Posterior vena cava (tissue), 2 donors: ENCODE results near the gene GPRIN1. TPM values are rescaled to one million over a fixed set of nuclear protein-coding genes. Genes with fewer than 3 reads are reported as not detected.
A peak's percentile ranks its signal among the peaks of the same experiment; 100 is the strongest.

Source experiments
- DNase-seq: peaks from one replicate; pipeline ENCODE4 v3.0.0-alpha.2; 2020; ENCODE audit warnings: low spot score
- intact Hi-C, 2 donors: fragments of 100-400 bp; cut with DNase I; formaldehyde crosslinking; loops; one replicate each; pipeline versions ENCODE4 v1.14.1 to v1.14.2; 2022 to 2023
- long read RNA-seq, 2 donors: library from polyadenylated mRNA; unstranded; transcript quantifications; one replicate each; pipeline ENCODE4 v2.0.0, GENCODE V29; 2020 to 2021
- total RNA-seq, 2 donors: library from RNA; stranded (reverse); fragmentation: NEBNext Ultra II Directional; extraction: Animal tissue kit (Norgen Biotek cat#: 25700); gene quantifications; one replicate each; pipeline ENCODE4 v1.2.1, GENCODE V29; 2021
- donor health status: DM: yes; HTN: yes; CAD: no.
- donor health status: DM: yes; HTN: yes; CAD: no.

Gene GPRIN1
- total RNA-seq: 1 to 10 TPM in 1 of 2 donors, under 1 TPM in 1; 0.37 to 1.1 TPM
- long read RNA-seq, donor 1: 0 reads
- long read RNA-seq, donor 2: 0 reads

DNA sequence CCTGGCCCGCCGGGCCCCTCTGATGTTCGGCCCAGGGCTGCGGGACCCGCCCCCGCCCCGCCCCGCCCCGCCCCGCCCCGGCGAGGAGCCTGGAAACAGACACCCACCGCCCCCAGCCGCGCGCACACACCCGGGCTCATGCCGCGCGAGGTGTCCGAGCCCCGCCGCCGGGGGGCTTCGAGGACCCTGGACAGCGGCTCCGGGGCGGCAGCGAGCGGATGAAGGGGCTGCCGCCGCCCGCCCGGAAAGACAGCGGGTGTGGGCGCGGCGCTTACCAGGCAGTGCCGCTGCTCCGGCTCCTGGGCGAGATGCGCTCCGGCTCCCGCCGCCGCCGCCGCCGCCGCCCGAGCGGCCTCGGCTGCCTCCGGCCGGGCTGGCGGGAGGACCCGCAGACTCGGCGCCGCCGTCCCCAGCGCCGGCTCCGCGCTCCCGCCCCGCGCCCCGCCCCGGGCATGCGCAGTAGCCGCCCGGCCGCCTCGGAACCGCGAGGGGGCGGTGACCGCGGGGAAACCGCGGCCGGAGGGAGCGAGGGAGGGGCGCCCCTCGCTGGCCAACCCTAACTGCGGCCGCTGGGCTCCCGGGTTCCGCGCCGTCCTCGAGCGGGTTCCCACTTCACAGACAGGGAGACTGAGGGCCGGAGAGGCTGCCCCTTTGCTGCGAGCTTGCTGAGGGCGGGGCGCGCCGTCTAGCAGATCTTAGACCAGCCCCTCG lies at the start of gene GPRIN1:
Gene GPRIN1, minus strand, starts transcription at position 433 of the 711 bp plus-strand sequence. CDS start 10,322 bp downstream, outside the sequence.
- no peak for DNase-seq
- intact Hi-C loops: no loop called here

DNA sequence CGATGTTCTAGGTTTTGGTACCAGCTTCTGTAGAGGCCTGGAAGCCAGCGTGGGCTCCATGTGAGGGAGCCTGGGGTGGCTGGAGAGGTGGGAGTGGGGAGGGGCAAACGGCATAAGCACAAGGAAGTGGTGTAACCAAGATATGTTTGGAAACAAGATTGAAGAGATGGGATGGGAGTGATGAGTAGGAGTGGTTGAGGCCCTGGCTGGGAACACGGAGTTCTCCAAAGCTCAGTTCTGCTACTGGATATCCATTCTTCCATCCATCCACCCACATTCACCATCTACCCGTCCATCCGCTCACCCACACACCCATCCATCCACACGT lies 49.5 kb upstream of the GPRIN1 start:
- intact Hi-C loops: no loop called here
- DNase-seq: no peak

DNA sequence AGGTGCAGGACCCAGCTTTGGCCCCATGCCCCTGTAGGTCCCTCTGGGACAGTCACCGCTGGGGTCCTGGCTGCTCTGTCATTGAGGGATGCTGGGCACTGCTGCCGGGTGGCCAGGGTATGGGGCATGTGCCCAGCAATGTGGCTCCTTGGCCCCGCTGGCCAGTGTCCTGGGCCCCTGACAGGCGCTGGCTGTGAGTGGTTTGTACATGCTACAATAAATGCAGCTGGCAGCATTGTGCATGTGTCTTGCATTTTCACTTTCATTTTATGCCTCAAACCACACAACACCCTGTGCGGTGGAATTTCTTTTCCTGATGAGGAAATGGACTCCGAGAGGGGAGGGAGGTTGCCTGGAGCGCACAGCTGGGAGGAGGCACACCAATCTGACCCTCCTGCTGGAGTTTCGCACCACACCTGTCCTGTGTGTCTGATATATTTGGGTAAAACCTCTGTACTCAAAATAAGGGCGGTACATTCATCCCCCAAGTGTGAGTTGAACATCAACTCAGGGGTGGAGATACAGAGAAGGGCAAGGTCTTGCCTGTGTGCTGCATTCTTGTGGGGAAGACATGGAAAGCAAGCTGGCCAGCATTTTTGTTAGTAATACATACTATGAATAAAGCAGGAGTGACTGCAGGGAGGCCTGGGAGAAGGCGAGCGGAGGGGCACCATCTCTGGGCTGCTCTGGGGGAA lies 49.0 kb upstream of the GPRIN1 start:
- intact Hi-C loops: no loop called here
- DNase-seq: no peak

DNA sequence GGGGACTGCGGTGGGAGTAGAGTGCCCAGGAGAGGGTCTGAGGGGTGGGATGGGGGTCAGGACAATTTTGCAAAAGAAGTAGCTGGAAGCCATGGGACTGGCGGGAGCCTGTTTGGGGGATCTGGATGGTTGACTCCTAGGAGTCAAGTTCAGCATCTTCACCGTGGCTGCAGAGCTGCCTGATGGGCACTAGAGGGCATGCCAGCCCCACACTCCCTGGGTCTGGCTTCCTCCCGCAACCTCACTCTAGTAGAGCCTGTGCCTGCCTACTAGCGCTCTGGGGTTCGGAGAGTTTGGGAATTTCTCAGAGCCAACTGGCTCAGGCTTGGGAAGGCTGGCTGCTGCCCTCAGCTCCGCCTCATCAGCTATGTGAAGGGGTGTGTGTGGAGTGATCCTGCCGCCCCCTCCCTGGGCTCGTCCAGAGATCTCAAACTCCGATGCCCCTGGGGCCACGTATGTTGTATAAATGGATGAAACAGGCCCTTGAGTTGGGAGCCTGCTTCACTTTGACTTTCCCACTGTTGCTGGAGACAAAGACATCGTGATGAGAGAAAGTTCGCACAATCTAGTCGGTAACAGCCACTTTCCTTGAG lies 48.1 kb upstream of the GPRIN1 start:
- intact Hi-C loops: no loop called here
- DNase-seq: peak; percentile 93

DNA sequence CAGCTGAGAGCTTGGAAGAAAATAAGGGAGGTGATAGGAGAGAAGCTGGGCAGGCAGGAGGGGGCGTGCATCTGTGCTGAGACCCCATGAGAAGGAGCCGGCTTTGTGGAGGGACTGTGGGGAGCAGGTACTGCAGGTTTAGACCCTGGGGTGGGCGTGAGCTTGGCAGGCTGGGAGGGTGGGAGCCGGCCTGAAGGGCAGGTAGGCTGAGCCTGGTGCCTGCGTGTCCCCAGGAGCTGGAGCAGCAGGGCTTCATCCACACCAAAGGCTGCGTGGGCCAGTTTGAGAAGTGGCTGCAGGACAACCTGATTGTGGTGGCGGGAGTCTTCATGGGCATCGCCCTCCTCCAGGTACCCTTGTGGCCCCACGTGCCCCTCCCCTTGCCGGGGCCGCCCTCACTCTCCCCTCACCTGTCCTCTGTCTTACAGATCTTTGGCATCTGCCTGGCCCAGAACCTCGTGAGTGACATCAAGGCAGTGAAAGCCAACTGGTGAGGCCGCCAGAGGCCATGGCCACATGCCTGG lies 46.6 kb upstream of the GPRIN1 start:
- intact Hi-C loops: no loop called here
- no peak for DNase-seq

DNA sequence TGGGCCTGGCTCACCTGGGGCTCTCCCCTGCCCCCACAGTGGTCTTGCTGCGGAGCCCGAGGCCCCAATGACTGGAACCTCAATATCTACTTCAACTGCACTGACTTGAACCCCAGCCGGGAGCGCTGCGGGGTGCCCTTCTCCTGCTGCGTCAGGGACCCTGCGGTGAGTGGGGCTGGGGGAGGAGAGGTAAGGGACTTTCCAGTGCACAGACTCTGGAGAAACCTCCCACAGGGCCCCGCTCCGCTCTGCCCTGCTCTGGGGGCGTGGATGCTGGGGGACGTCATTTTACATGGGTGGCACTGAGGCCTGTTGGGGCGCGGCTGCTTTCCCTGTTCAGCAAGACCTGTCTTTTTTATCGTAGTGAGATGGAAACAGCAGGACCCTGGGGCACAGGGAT lies 44.9 kb upstream of the GPRIN1 start:
- intact Hi-C loops: no loop called here
- no peak for DNase-seq

DNA sequence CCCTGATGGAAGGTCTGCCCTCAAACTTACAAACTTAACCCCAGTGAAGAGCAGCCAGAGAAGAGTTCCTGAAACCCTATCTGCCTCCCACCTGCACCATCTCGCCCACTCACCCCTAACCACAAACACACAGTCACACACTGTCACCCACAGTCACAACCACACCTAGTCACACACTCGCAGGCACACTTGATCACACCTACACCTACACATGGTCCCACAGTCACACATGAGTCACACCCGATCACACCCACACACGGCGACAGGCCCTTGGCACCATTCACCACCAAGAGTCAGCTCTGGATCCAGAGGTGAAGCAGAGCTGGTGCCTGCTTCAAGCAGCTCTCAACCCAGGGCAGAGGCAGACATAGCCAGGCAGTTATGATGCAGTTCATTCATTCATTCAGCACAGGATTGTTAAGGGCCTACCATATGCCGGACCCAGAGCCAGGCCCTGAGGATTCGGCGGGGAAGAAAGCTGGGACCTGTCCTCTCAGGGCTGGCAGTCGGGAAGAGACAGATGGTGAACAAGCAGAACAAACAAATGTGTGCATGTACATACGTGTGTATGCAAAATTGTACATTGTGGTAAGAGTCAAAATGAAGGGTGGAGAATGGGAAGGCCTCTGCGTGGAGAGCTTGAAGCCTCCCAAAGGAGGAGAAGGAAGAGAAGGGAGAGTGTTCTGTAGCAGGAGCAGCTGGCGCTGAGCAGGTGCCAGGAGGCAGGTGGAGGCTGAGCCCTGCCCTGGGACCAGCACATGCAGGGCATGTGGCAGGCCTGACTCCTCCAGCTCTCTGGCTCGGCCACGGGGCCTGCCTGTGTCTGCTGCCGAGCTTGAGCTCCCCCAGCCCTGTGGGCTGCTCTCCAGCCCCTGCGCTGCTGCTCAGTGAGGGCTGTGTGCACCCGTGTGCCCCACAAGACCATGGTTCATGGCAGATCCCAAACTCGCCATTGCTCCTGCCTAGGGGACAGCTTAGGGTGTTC lies 43.7 kb upstream of the GPRIN1 start:
- intact Hi-C loops: no loop called here

DNA sequence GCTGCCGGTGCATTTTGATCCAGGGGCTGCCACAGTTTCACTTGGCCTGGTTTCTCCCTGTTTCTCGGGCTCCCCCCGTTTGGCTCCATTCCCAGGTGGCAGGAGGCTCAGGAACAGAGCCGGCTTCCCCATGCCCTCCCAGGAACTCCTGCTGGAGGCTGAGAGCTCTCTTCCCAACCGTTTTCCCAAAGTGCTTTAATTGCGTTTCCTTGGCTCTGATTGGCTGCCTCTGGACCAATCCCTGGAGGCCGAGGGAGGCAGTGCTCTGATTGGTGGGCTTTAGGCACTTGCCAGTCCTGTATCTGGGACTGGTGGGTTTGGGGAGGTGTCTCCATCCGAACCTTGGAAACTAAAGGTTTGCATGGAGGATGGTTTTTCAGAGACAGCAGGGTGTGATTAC lies 42.2 kb upstream of the GPRIN1 start:
- DNase-seq: no peak
- intact Hi-C loops: no loop called here

More for the DNA sequence above, 43.7 kb upstream of the GPRIN1 start:
- DNase-seq: no peak

DNA sequence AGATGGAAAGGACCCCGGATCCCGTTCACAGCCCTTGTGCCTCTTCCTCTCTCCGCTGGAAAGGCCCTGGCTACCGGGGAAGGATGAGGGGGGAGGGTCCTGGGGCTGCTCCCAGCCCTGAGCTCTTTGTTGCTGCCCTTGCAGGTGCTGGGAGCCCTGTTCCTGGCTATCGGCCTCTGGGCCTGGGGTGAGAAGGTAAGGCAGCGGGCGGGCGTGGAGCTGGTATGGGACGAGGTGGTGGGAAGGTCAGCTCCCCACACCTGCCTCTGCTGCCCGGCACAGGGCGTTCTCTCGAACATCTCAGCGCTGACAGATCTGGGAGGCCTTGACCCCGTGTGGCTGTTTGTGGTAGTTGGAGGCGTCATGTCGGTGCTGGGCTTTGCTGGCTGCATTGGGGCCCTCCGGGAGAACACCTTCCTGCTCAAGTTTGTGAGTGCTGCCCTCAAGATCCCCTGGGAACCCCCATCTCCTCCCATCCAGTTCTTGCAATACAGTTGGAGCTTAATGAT lies 41.6 kb upstream of the GPRIN1 start:
- no peak for DNase-seq
- intact Hi-C loops: no loop called here

DNA sequence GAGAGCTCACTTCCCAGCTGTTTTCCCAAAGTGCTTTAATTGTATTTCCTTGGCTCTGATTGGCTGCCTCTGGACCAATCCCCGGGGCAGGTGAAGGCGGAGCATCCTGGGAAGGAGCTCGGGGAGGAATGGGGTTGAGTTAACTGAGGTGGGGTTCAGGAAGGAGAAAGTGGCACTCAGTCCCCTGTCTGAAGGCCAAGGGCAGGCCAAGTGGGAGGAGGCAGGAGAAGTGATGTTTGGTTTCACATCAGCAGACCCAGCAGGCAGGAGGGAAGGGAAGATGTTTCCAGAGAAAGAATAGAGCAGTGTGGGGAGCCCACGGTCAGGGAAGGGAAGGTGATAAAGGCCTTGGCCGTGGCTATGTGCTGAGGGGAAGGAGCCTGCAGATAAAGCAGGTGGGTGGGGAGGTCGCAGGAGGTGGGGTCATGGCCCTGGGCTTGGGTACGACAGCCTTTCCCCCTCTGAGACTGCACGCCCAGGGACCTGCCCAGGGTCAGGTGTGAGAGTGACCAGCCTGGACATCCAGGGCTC lies 40.5 kb upstream of the GPRIN1 start:
- intact Hi-C loops: no loop called here

DNA sequence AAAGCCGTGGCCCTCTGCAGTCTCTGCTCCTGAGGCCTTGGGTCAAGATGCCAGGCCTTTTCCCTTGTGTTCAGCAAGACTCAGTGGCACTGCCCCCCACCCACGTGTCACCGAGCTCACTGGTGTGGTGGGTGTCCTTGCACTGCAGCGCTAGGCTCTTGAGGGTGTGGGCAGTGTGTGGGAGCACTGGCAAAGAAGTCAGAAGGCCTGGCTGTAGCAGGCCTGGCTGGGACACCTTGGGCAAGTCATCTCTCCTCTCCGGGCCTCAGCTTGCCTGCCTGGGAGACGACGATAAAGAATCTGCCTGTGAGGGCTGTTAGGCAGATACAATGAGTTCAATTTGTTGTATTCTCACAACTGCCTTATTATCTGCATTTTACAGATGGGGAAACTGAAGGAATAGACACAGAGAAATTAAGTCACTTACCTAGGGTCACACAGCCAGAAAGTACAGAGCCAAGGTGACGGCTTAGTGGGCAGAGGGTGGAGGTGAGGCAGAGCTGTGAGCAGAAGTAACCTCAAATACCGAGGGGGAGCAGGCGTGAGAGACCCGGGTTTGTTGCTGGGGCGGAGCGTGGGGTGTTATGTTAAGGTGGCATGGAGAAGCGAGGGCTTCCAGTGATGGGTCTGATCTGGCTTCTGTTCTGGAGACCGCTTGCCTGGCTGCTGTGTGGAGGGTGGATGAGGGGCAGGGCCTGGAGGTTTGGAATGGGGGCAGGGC lies 38.7 kb upstream of the GPRIN1 start:
- intact Hi-C loops: no loop called here
- no peak for DNase-seq

More for the DNA sequence above, 40.5 kb upstream of the GPRIN1 start:
- DNase-seq: no peak

DNA sequence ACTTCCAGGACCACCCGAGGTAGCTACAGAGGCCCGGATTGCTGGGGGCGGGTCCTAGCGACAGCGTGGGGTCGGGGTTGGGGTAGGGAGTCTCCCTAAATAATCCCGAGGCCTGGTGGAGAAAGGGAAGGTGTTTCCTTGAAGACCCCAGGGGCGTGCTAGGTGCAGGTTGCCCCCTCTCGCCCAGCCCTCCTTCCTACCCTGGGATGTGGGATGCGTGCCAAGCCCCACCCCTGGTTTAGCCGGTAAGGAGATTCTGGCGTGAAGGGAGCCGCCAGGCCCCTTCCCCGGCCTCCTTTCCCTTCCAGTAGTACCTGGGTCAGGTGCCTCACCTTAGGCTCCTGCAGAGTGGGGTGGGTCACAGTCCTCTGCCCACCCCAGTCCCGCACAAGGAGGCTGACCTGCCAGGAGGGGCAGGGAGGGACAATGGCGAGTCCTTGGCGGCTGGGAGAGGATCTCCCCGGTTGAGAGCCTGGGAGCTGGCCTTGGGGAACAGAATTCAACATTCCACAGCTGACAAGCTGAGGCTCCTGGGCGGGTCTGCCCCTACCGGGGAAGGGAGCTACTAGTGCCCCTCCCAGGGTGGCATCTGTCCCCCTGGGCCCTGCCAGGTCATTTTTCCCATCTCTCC lies 38.0 kb upstream of the GPRIN1 start:
- DNase-seq: no peak

DNA sequence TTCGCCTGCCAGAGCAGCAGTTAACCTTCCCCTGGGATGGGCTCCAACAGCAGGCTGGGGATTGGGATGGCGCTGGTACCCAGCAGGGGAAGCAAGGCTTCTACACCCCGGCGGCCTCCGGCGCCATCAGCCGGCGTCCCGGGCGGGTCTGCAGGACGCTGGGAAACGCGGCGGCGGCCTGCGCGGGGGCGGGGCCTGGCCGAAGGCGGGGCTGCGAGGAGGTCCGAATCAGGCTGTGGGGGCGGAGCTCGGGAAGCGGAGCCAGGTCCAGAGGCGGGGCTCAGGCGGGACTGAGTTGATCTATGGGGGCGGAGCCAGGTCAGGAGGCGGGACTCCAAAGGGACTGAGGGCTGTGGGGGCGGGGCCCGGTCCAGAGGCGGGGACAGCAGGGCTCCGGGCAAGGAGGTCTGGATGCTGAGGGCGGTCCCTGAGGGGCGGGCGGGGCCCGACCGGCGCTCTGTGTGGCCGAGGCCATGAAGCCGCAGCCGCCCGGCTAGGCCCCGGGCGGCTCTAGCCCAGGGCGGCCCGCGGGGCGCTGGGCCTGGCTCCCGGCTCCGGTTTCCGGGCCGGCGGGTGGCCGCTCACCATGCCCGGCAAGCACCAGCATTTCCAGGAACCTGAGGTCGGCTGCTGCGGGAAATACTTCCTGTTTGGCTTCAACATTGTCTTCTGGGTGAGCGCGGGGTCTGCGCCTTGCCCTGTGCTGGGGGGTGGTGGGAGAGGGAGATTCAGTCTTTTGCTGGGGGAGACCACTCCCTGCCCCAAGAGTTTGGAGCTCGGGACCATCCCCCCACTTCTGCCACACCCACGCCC lies 37.3 kb upstream of the GPRIN1 start, which contains the start of gene TSPAN17:
Gene TSPAN17, plus strand, starts transcription at position 455 of the 813 bp plus-strand sequence. Its CDS starts 132 bp downstream, at position 587.
- intact Hi-C loops: no loop called here
- peak; percentile 100 for DNase-seq

More for the DNA sequence above, 38.0 kb upstream of the GPRIN1 start:
- intact Hi-C loops: no loop called here

DNA sequence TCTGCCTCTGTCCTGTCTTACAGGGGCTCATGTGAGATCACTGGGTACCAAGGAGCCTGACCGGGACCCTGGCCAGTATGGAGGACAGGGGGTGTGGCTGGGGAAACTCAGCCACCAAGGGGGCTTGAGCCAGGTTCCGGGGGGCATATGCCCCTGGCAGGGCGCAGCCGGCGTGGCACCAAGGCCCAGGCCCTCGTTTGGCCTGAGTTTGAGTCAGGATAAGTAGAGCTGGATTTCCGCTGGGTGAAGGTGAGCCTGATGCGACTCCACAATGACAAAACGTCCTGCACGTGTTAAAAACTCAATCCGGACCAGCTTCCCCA lies 36.7 kb upstream of the GPRIN1 start:
- no peak for DNase-seq
- intact Hi-C loops: no loop called here

DNA sequence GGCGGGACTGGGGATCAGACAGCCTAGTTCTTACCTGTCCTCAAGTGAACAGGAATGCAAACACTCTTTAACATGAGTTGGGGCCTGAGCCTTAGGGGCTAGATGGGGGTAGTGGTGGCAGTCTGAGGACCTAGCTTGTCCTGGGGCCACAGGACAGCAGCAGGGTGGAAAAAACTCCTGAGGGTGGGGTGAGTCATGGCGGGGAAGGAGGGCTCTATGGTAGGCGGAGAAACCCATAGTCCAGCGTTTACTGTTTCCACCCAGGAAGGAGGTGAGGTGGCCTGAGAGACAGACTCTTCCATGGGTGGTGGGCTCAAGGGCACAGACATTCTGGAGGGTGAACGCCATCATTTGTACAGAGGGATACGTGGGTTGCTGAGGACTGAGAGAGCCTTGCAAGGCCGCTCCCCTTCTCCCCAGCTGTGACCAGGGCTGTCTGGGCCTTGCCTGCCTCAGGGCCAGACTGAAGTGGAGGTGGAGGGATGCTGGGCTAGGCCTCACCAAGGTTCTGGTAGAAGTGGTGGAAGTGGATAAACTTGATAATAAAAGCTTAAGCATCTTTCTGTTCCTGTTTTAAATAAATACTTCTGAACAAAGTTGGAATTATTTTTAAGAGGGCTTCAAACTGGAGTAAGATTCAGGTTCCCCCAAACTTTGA lies 36.2 kb upstream of the GPRIN1 start:
- DNase-seq: no peak
- intact Hi-C loops: no loop called here

DNA sequence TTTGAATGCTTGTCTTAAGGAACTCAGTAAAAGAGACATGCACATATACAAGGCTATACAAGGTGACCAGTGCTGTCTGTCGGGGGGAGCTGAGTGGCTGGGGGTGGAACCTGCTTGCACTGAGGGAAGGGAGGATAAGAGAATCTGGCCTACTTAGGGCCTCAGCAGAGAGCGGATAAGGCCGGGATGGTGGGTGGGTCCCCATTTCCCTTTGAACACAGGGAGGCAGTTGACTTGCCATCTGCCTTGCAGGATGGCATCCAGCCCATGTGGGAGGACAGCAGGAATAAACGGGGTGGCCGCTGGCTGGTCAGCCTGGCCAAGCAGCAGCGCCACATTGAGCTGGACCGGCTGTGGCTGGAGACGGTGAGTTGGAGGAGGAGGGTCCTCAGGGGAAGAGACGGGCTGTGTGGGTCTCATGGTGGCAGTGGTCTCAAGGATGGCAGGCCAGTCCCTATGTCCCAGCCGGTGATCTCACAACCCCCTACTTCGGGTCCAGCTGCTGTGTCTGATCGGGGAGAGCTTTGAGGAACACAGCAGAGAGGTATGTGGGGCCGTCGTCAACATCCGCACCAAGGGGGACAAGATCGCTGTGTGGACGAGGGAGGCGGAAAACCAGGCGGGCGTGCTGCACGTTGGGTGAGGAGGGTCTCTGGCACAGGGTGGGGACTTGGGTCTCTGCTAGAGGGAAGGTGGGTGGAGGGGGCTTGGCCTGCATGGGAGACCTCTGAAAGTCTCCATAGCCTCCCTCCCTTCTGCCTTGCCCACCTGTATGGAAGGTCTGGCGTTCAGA lies 35.1 kb upstream of the GPRIN1 start:
- intact Hi-C loops: no loop called here

More for the DNA sequence above, 35.1 kb upstream of the GPRIN1 start:
- no peak for DNase-seq
